PC-9 (cell line): ENCODE results near the gene PAM.

Experiments
- CTCF ChIP-seq: fragments of 200-600 bp; sonication (generic); conservative IDR thresholded peaks from 2 replicates; pipeline ENCODE4 v1.6.1; 2017; ENCODE audit warnings: mixed run types, antibody characterized with exemption, mild to moderate bottlenecking, moderate library complexity
- EZH2 ChIP-seq: fragments of 200-600 bp; sonication (generic); IDR thresholded peaks from 2 replicates; pipeline ENCODE4 v1.8.0; 2017; ENCODE audit warnings: antibody characterized with exemption, low read depth

DNA sequence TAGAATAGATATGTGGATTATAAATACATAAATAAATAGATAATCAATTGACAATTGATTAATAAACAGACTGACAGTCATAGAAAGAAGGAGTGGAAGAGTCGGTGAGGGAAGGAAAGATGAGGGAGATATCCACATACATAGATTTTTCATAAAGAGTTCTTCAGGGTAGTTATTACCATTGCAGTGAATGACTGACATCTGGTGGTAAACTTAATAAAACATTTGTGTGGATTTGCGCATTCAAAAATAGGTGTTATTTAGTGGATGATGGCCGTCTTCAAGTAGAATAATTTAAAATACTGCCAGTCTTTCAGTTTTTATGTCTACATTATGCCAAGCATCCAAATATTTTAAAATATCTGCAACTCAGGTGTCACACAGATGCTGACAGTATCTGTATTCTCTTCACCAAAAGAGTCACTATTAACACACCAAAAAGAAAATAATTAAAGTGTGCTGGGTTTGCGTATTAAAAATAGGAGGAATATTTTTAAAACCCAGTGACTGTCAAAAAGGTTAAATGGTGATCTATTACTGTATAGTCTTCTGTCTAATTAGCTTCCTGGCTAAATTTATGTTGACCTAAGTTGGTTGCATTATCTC is 286.1 kb downstream of the PAM start:
- peak; percentile 64 for TF ChIP-seq CTCF
- no peak for TF ChIP-seq EZH2
